HEK293 (cell line): ENCODE data around the gene LIMK2.

Experiments used
- CTCF ChIP-seq: fragments of 450-650 bp; formaldehyde crosslinking; IDR thresholded peaks from 2 replicates; pipeline ENCODE4 v1.5.1; 2016; ENCODE audit warnings: missing biosample characterization, missing genetic modification characterization
- ELK4 ChIP-seq: IDR thresholded peaks from 2 replicates; pipeline ENCODE4 v1.6.1; 2011; ENCODE audit warnings: mild to moderate bottlenecking, low read depth, low read length, borderline replicate concordance
- KLF1 ChIP-seq: fragments of 450-650 bp; formaldehyde crosslinking; IDR thresholded peaks from 2 replicates; pipeline ENCODE4 v1.5.1; 2016; ENCODE audit warnings: missing biosample characterization, missing genetic modification characterization
- PRDM6 ChIP-seq: fragments of 450-650 bp; formaldehyde crosslinking; IDR thresholded peaks from 2 replicates; pipeline ENCODE4 v1.5.1; 2017; ENCODE audit warnings: missing biosample characterization, missing genetic modification characterization
- ZNF561 ChIP-seq: fragments of 450-650 bp; IDR thresholded peaks from 2 replicates; pipeline ENCODE4 v1.5.1; 2018; ENCODE audit warnings: missing biosample characterization, missing genetic modification characterization, borderline replicate concordance
- ZNF624 ChIP-seq: fragments of 450-650 bp; formaldehyde crosslinking; IDR thresholded peaks from 2 replicates; pipeline ENCODE4 v1.5.1; 2017; ENCODE audit warnings: missing biosample characterization, missing genetic modification characterization
- ZNF629 ChIP-seq: fragments of 450-650 bp; formaldehyde crosslinking; IDR thresholded peaks from 2 replicates; pipeline ENCODE4 v1.5.1; 2017; ENCODE audit warnings: missing biosample characterization, missing genetic modification characterization
- ZNF664 ChIP-seq: fragments of 450-650 bp; formaldehyde crosslinking; IDR thresholded peaks from 2 replicates; pipeline ENCODE4 v1.5.1; 2016; ENCODE audit warnings: missing biosample characterization, missing genetic modification characterization
- ZSCAN18 ChIP-seq: fragments of 450-650 bp; formaldehyde crosslinking; IDR thresholded peaks from 2 replicates; pipeline ENCODE4 v1.5.1; 2016; ENCODE audit warnings: missing biosample characterization, missing genetic modification characterization

GRCh38 chr22:31187627-31188026 lies 24.5 kb upstream of the LIMK2 start:
- no peak for TF ChIP-seq CTCF (tag by site-specific recombination)
- no peak for TF ChIP-seq ZNF664 (tag by site-specific recombination)
- no peak for TF ChIP-seq ZNF629 (tag by site-specific recombination)
- TF ChIP-seq PRDM6 (tag by site-specific recombination), result no peak
- TF ChIP-seq ZNF561, result no peak
- TF ChIP-seq ELK4, result no peak
- TF ChIP-seq ZNF624, result no peak
- no peak for TF ChIP-seq ZSCAN18 (tag by site-specific recombination)
- TF ChIP-seq KLF1 (tag by site-specific recombination), result no peak
